Measurements from ENCODE around the gene INSIG2. TPM values are rescaled to one million over a fixed set of nuclear protein-coding genes. Genes with fewer than 3 reads are reported as not detected.

The INSIG2 gene
- total and polyA plus RNA-seq, 2 experiments from 2014 or later = 27.3 to 35.3 TPM

DNA sequence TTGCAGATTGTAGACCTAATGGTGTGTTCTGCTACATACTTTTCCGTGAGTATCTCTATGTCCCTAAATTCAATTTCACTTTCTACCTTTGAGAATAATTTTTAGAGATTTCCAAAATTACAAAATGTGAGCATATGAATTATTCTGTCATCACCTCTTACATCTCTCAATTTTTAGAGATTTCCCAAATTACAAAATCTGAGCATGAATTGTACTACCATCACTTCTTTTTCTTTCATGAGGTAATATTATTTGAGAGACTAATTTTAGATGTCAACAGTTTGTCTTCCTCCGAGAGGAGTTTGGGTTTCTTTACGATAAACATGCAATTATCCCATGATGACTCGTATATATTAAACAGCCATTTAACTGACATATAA lies 32.1 kb downstream of the INSIG2 start:
- no peak for DNase-seq (ENCODE audit: low spot score)
- Histone ChIP-seq H3K4me3 (no peak overlapping the region), H3K36me3 (replicated peaks; ENCODE audit: insufficient read depth, low read depth) (no peaks in the 10 kb centered on the region), H3K9me3 (ENCODE audit: low read depth) (no peaks in the 10 kb centered on the region), H3K4me2 (no peak overlapping the region), H3K27ac (no peak overlapping the region), H3K79me2 (no peaks in the 10 kb centered on the region), H3K4me1 (ENCODE audit: insufficient read depth) (peaks cover 11% of the 10 kb centered on the region), H3K9me2 (replicated peaks; ENCODE audit: insufficient read depth) (no peaks in the 10 kb centered on the region), H3K27me3 (no peaks in the 10 kb centered on the region), H4K20me1 (ENCODE audit: insufficient read depth, poor library complexity, severe bottlenecking) (no peaks in the 10 kb centered on the region), H2AFZ (no peak overlapping the region)
- TF ChIP-seq EZH2 (IDR thresholded peaks at IDR 0.05; ENCODE audit: borderline replicate concordance) (no peak), CTCF (IDR thresholded peaks at IDR 0.05; ENCODE audit: poor library complexity) (no peak), EZH2phosphoT487 (IDR thresholded peaks at IDR 0.05; ENCODE audit: low read depth, severe bottlenecking, unreplicated experiment) (no peak)
- WGBS (ENCODE audit: low lambda C conversion rate, missing lambda C conversion rate) = 59% methylated on average over 4 of the region's 4 CpGs

DNA sequence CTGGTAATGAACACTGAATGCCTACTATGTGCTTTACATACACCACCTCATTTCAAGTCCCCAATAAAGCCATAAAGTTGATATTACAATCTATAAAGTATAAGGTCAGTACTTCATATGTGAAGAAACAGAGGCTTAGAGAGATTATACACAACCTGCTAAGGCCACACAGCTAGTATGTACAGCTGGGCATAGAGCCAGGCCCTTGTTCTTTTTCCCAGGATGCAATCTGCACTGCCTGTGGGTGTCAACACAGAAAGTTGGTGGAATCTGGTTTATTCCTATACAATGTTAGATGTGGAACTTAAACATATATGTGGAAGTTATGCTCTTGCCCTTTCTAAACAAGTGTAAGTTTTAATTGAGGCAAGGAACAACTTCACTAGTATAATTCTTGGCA lies 32.8 kb downstream of the INSIG2 start:
- no peaks in the 10 kb centered on the region for H4K20me1 ChIP-seq (ENCODE audit: insufficient read depth, poor library complexity, severe bottlenecking)
- peaks cover 11% of the 10 kb centered on the region for H3K4me1 ChIP-seq (ENCODE audit: insufficient read depth)
- no peak overlapping the region for H3K27ac ChIP-seq
- no peaks in the 10 kb centered on the region for H3K27me3 ChIP-seq
- no peak overlapping the region for H2AFZ ChIP-seq
- H3K4me2 ChIP-seq = no peak overlapping the region
- no peak for DNase-seq (ENCODE audit: low spot score)
- TF ChIP-seq CTCF (IDR thresholded peaks at IDR 0.05; ENCODE audit: poor library complexity) (no peak), EZH2 (IDR thresholded peaks at IDR 0.05; ENCODE audit: borderline replicate concordance) (no peak), EZH2phosphoT487 (IDR thresholded peaks at IDR 0.05; ENCODE audit: low read depth, severe bottlenecking, unreplicated experiment) (no peak)
- H3K36me3 ChIP-seq (replicated peaks; ENCODE audit: insufficient read depth, low read depth) = no peaks in the 10 kb centered on the region
- H3K9me3 ChIP-seq (ENCODE audit: low read depth) = no peaks in the 10 kb centered on the region
- no peaks in the 10 kb centered on the region for H3K79me2 ChIP-seq
- H3K9me2 ChIP-seq (replicated peaks; ENCODE audit: insufficient read depth) = no peaks in the 10 kb centered on the region
- H3K4me3 ChIP-seq = no peak overlapping the region

DNA sequence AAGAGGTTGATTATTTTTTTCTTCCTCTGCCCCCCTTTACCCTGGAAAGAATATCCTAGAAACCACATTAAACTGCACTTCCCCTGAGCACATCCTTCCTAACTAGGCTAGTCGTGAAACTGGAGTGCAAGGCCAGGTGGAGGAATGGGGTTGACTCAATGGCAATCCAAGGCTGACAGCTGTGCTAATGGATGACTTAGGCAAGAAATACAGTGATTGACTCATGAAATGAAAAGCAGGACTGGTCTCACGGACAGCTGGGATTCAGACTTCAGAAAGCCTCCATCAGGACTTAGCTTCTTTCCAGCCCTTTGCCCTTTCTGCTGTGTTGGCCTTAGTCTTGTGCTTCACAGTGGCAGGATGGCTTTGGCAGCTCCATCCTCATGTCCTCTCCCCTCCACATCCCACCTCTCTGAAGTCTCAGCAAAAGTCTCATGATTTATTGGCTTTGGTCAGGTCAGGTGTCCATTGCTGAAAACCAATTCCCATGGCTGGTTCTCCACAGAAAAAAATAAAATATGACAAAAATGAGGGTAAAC lies 33.8 kb downstream of the INSIG2 start:
- Histone ChIP-seq H3K79me2 (no peaks in the 10 kb centered on the region), H3K4me2 (no peak overlapping the region), H3K9me3 (ENCODE audit: low read depth) (no peaks in the 10 kb centered on the region), H3K36me3 (replicated peaks; ENCODE audit: insufficient read depth, low read depth) (no peaks in the 10 kb centered on the region), H2AFZ (no peak overlapping the region), H4K20me1 (ENCODE audit: insufficient read depth, poor library complexity, severe bottlenecking) (no peaks in the 10 kb centered on the region), H3K27ac (no peak overlapping the region), H3K4me1 (ENCODE audit: insufficient read depth) (peaks cover 11% of the 10 kb centered on the region), H3K9me2 (replicated peaks; ENCODE audit: insufficient read depth) (no peaks in the 10 kb centered on the region), H3K27me3 (no peaks in the 10 kb centered on the region), H3K4me3 (no peak overlapping the region)
- no peak for DNase-seq (ENCODE audit: low spot score)
- 69% methylated on average over 2 of the region's 2 CpGs for WGBS (ENCODE audit: low lambda C conversion rate, missing lambda C conversion rate)
- TF ChIP-seq CTCF (IDR thresholded peaks at IDR 0.05; ENCODE audit: poor library complexity) (no peak), EZH2 (IDR thresholded peaks at IDR 0.05; ENCODE audit: borderline replicate concordance) (no peak), EZH2phosphoT487 (IDR thresholded peaks at IDR 0.05; ENCODE audit: low read depth, severe bottlenecking, unreplicated experiment) (no peak)

Data from hepatocyte (in vitro differentiated cells).